ENCODE data around the gene PWWP2B. TPM values are rescaled to one million over a fixed set of nuclear protein-coding genes. Genes with fewer than 3 reads are reported as not detected.

PWWP2B gene
- total RNA-seq, 1 donor: 8.2 TPM

- DNase-seq (ENCODE audit: low read depth): no peak
- TF ChIP-seq, protein P1, sequence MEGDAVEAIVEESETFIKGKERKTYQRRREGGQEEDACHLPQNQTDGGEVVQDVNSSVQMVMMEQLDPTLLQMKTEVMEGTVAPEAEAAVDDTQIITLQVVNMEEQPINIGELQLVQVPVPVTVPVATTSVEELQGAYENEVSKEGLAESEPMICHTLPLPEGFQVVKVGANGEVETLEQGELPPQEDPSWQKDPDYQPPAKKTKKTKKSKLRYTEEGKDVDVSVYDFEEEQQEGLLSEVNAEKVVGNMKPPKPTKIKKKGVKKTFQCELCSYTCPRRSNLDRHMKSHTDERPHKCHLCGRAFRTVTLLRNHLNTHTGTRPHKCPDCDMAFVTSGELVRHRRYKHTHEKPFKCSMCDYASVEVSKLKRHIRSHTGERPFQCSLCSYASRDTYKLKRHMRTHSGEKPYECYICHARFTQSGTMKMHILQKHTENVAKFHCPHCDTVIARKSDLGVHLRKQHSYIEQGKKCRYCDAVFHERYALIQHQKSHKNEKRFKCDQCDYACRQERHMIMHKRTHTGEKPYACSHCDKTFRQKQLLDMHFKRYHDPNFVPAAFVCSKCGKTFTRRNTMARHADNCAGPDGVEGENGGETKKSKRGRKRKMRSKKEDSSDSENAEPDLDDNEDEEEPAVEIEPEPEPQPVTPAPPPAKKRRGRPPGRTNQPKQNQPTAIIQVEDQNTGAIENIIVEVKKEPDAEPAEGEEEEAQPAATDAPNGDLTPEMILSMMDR (IDR thresholded peaks at IDR 0.05; ENCODE audit: insufficient read depth, low read depth, low read length): no peak
- no peak overlapping the region for H3K4me3 ChIP-seq (ENCODE audit: low read depth, low read length)
Measured at GRCh38 chr10:132399117-132400035, 2.4 kb downstream of the PWWP2B start.

DNA sequence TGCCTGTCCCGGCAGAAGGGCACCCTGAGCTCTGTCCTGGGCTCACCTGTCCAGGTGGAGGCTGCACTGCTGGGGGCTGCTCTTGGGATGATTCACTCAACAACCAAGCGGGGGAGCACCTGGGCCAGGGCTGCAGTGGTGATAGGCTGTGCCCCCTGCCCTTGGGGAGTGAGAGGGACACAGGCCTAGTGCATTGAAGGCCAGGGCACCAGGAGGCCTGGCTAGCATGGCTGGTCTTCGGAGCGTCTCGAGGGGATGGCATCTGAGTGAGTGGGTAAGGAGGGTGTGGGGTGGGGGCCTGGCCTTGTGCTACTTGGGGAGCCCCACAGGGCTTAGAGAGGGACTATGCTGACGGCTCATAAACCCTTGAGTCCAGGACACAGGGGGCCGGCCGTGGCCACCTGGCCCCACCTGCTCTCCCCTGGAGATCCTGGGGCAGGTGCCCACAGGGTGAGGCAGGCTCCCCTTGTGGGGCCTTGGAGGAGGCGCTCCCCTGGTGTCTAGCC, 3.1 kb downstream of the PWWP2B start:
- no peak overlapping the region for H3K4me3 ChIP-seq (ENCODE audit: low read depth, low read length)
- no peak for DNase-seq (ENCODE audit: low read depth)
- TF ChIP-seq, protein P1 (IDR thresholded peaks at IDR 0.05; ENCODE audit: insufficient read depth, low read depth, low read length): no peak

DNA sequence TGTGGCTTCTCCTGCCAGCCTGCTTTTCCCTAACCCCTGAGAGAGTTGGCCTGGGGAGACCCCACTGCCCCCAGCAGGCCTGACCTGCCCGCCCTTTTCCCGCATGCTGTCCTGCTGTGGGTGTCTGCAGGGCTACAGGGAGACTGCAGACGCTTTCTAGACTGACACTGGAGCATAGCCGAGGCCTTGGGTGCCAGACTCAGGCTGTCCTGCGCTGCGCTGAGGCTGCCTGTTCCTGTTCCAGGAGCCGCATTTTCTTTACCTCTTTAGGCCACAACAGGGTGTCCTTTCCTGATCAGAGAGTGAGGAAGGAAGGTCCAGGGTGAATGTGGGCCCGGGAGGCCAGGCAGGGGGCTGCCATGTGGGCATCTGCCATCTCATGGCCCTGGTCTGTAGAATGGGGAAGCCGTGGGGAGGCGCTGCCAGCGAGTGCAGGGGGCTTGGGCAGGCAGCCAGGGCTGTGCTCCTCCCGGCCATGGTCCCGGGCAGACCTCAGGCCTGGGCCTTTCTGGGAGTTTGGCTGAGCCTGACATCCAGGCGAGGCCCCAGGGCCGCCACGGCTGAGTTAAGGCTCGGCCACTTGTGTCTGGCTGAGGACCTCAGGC, 3.6 kb downstream of the PWWP2B start:
- DNase-seq (ENCODE audit: low read depth): no peak
- H3K4me3 ChIP-seq (ENCODE audit: low read depth, low read length): no peak overlapping the region
- TF ChIP-seq, protein P1 (IDR thresholded peaks at IDR 0.05; ENCODE audit: insufficient read depth, low read depth, low read length): no peak

DNA sequence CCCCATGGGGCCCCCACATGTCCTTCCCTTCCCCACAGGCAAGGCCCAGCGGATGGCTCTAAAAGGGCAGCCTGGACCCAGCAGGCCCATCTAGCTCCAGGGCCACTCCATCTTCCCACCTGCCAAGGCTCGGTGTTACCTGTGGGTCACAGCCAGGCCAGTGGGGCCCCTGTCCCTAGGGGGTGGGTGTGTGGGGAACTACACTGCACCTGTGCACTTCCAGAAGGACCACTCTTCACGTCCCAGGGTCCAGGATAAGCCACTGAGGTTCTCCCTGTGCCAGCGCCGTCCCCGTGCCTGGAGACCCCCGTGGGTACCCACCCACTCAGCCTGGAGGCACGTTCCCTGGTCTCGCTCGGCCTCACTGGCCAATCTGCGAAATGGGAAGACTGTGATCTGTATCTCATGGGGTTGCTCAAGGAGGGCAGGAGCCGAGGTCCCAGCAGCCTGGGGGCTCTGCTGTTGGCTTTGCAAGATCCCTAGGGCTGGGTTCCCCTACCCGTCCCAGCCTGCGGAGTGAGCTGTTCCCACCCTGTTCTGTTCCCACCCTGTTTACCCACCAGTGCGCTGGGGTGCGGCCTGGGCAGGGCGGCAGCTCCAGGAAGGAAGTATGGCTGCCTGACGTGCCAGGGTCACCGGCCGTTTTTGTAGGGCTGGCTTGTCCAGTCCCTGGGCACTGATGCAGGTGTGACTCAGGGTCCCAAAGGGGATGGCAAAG, 4.6 kb downstream of the PWWP2B start:
- TF ChIP-seq, protein P1 (IDR thresholded peaks at IDR 0.05; ENCODE audit: insufficient read depth, low read depth, low read length): no peak
- H3K4me3 ChIP-seq (ENCODE audit: low read depth, low read length): no peak overlapping the region
- DNase-seq (ENCODE audit: low read depth): no peak

DNA sequence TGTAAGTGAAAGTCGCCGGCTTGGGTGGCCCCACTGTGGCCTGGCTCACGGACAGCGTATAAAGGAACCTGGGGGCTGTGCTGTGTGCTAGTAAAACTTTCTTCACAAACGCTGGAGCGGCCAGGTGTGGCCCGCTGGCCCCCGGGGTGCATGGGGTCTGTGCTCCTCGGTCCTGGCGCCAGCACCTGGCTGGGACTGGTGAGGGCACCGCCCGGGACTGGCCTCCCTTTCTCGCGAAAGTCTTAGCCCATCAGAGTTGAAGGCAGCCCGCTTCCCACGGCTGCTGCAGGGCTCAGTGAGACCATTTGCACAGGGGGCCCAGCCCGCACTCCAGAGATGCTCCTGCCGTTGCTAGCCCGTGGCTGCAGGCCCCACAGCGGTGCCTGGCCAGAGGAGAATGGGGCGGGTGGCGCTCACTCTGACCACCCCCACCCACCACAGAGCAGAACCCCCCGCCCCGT, 5.8 kb downstream of the PWWP2B start:
- no peak overlapping the region for H3K4me3 ChIP-seq (ENCODE audit: low read depth, low read length)
- TF ChIP-seq, protein P1 (IDR thresholded peaks at IDR 0.05; ENCODE audit: insufficient read depth, low read depth, low read length): no peak
- no peak for DNase-seq (ENCODE audit: low read depth)

- no peak for DNase-seq (ENCODE audit: low read depth)
- TF ChIP-seq, protein P1 (IDR thresholded peaks at IDR 0.05; ENCODE audit: insufficient read depth, low read depth, low read length): no peak
- no peak overlapping the region for H3K4me3 ChIP-seq (ENCODE audit: low read depth, low read length)
Measured at GRCh38 chr10:132403511-132404168, 6.6 kb downstream of the PWWP2B start.

Measured in fibroblast of villous mesenchyme (primary cell).